Stimulated activated CD4-positive, alpha-beta T cell treated with anti-CD3 and anti-CD28 coated beads, Interleukin-12 subunit alpha, Interleukin-12 subunit beta, amount 100 ng/mL, for 24 hours (primary cell): Measurements from ENCODE around the gene CCN6.
"Not testable (repeated sequence)": the region's sequence is repeated elsewhere in the genome, so short reads cannot be mapped to it uniquely, and the experiment has no call there.

Experiments used
- DNase-seq, 2 experiments: peaks; one replicate each; pipeline ENCODE4 v3.0.0-alpha.2; 2020; ENCODE audit warnings: low read depth in 2 of 2

Gene CCN6

DNA sequence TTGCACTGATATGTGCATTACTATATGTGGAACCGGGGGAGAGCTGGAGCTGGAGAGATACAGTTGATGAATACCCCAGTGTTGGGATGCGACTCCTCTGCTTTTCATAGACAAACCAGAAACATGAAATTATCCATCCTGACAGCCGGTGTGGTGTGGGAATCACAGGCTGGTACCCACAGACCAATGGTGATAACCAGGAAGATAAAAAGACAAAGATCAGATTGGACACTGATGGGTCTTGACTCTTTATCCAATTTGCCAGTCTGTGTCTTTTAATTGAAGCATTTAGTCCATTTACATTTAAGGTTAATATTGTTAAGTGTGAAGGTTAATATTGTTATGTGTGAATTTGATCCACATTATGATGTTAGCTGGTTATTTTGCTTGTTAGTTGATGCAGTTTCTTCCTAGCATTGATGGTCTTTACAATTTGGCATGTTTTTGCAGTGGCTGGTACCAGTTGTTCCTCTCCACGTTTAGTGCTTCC is 2.6 kb upstream of the CCN6 start:
- not testable (repeated sequence) for DNase-seq

DNA sequence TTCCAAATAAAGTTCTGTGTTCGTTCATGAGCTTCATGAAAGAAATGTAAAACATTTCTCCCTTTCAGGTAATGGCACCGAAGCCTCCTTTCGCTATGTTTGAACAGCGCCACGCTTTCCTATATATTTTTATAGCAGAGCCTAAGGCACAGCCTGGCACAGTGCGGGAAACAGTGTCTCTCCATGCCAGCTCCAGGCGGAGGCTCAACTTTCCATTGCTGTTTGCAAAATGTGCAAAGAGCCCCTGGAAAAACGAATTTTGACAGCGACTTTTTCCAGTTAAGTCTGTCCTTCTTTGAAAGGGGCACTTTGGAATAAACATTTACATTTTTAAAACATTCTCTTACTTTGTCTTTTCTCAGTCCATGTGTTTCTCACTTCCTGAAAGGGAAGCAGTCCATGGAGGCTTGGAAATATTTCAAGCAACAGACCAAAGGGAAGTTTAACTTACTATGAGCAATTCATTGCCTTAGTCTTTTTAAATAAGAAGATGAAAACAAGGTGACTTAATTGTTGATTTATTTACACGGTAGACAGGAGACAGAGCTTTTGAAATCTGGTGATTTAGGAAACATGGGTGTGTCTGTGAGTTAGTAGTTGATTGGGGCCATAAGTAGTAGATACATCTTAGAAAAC is 769 bp downstream of the CCN6 start:
- DNase-seq = no peak

DNA sequence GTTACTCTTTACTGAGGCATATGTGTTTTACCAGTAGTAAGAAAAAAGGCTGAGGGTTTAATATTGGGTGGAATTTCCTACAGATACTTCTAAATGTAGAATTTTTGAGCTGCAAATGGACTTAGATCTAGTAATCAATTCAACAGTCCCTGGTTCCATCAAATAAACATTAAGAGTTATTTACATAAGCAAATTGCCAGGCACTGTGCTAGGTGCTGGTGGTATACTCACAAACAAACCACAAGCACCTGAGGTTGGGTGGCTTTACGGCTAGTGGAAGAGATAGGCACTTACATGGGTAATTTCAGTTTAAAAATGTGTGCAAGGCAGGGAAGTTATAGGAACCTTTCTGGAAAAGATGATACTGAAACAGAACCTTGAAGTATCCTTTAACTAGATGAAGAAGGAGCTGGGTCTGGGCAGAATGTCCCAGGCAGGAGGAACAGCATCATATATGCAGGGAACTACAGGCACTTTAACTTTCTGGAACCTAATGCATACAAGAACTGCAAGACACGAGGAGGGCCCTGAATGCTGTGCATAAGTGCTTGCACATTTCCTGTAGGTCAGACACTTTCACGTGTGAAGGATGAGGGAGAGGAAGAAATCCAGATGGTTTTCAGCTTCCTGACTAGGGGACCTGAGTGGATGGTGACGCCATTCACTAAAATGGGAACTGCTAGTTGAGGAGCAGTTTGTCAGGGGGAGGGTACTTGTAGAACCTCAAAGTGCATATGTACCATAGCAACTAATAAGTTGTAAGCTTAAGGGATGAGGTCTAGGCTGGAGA is 4.5 kb downstream of the CCN6 start:
- no peak for DNase-seq

DNA sequence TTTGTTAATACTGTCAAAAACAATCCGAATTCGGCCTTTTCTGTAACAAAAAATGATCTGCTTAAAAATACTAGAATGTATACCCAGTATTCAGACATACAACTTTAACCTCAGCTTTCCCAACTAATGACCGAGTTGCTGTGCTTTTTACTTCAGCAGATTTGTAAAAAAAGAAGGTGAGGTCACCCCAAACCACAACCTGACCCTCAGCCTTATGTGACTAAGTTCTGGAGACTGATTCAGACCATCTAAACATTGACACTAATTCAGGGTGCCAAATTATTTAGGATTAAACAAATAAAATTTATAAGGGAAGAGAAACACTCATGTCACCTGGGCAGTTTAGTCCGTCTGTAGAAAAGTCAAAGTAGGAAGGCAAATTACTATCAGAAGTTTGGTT is 7.7 kb downstream of the CCN6 start:
- DNase-seq = no peak

GRCh38 chr6:112062966-112063365 is 9.1 kb downstream of the CCN6 start:
- DNase-seq = no peak

- DNase-seq = no peak
Measured at GRCh38 chr6:112065426-112065986, 11.6 kb downstream of the CCN6 start.

- no peak for DNase-seq
Measured at GRCh38 chr6:112066606-112067005, 12.7 kb downstream of the CCN6 start.

- DNase-seq = no peak
Measured at GRCh38 chr6:112081569-112081968, 27.7 kb downstream of the CCN6 start.

DNA sequence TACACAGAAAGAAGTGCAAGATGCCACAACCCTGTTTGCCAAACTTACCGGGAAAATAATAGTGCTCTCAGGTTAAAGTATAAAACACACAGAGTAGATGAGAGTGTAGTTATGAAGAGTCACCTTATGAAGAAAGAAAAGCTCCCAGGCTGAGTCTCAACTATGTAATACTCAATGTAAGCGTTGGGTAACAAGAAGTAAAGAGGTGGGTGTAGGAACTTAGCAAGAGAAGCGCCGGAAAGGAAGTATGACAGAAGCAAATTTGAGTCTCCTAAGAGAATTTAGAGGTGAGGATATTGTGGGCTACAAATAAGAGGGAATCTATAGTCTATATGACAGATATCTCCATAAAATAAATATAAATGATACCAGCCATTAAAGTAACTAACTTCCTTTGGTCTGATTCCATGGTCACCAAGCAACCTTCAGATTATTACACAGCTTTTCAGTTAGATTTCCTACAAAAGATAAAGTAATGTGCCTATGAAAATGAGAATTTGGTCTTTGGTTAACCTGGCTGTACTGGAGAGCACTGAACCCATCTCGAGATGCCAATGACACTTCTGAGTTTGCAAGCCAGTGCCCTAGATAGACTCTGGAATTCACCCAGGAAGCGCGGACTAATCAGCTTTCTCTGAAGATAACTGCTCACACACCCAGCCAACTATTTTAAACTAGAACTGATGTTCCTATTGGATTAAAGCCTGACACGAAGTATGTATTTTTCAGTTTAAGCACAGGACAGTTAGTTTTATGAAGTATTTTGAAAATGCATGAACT is 31.6 kb downstream of the CCN6 start:
- DNase-seq = no peak

GRCh38 chr6:112086744-112087135 is 32.8 kb downstream of the CCN6 start:
- no peak for DNase-seq

DNA sequence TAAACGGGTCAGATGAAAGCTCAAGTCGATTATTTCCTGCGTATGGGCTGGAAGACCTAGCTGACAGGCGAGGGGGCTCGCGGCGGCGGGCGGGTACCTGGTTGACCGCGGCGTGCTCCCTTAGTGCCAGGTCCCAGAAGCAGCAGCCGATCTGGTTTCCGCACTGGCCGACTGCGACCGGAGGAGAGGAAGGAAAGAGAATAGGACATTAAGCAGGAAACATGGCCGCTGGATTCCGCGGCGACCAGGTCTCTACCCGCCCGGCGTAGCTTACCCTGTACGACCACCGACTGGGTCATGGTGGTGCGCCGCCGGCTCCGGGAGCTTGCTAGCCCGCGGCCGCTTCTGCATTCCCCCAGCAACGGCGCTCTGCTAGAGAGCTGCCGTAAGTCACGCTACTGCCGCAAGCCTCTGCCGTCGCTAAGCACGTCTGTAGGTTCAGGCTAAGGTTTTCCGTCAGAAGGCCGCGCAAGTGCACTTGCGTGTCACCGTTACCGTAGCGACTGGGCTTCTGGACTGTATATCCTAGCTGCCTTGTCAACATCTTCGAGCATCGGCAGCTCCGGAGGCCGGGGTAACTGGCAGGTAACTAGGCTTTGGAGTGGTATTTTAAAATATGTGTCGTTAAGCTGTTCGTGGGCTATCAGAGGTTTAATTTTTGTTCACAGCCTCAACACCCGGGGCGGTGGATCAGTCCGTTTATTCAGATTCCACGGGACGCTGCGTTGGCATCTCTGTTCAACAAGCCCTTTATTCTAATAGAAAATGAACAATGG is 33.4 kb downstream of the CCN6 start, which contains the start of the genes FAM229B and TUBE1:
TSS of gene FAM229B (plus strand) at position 456 of the 776 bp plus-strand sequence. CDS start 11,693 bp downstream, outside the sequence.
TSS of gene TUBE1 (minus strand) at position 347 of the 776 bp plus-strand sequence. CDS start at position 299, 48 bp downstream.
- peak; percentile 77 to 83 for DNase-seq

GRCh38 chr6:112087916-112088315 is 34.0 kb downstream of the CCN6 start:
- DNase-seq = no peak

- DNase-seq = no peak
Measured at GRCh38 chr6:112096901-112097300, 43.0 kb downstream of the CCN6 start.

DNA sequence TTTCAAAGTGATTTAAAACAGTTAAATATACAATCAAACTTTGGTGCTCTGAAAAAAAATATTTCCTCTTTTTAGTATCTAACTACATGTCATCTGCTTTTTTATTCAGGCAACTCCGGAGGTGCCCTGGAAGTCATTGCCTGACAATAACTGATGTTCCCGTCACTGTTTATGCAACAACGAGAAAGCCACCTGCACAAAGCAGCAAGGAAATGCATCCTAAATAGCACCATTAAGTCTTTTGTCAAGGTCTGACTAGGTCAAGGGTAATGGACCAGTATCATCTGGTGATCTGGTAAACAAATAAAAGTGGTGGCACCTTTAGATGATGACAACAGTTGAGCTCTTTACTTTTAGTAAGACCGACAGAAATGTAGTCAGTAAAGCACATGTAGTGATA is 46.7 kb downstream of the CCN6 start:
- no peak for DNase-seq

DNA sequence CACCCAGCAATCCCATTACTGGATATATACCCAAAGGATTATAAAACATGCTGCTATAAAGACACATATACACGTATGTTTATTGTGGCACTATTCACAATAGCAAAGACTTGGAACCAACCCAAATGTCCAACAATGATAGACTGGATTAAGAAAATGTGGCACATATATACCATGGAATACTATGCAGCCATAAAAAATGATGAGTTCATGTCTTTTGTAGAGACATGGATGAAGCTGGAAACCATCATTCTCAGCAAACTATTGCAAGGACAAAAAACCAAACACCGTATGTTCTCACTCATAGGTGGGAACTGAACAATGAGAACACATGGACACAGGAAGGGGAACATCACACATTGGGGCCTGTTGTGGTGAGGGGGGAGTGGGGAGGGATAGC is 52.1 kb downstream of the CCN6 start:
- not testable (repeated sequence) for DNase-seq

DNA sequence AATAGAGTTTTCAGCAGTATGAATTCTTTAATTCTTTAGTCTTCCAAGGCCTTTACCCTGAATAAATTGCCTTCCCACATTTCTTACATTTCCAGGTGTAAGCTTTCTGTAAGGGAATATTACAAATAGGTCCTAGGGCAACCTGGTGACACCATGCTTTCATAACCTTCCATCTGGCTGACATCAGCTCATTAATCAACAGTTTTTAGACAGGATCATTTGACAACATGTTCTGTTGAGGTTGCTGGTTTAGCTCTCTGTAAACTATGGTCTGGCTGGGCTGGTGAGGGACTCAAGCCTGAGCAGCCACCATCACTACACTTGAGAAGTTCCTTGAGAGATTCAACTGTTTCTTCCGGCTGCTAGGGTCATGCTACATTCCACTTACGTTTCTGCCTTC is 52.7 kb downstream of the CCN6 start:
- DNase-seq = no peak

DNA sequence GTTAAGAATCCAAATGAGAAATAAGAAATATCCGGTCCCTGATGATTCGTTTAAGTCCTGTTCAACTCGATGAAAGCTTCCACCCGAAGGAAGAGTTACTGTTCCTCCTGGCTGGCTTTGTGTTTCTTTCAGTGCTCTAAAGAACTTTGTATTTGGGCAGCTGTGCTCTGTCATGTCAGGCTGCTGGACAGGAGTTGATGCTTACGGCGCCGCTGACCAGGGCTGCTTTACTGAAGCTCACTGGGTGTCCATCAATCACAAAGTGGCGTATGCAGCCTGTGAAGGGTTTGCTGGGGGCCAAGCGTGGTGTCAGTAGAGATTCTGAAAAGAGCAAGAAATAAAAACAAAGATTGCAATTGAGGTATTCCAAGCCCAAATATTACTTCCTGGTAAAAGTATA is 55.4 kb downstream of the CCN6 start:
- DNase-seq = no peak

DNA sequence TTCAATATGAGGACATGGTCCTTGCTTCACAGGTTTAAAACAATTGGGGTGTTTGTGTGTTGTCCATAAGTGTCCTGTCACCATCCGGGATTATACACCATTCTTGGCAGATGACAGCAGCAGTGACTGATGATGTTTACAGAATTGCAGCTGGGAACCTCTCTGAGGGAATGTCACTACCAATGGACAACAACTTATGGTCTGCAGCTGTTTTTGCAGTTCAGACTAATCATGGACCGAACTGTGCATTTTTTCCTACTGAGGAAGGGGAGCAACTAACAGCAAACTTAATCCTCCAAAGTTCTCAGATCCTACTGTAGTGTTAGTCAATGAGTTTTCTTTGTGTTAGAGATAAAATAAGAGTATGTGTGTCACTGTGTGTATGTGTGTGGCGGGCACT is 59.5 kb downstream of the CCN6 start:
- DNase-seq = no peak

GRCh38 chr6:112113918-112114317 is 60.0 kb downstream of the CCN6 start:
- DNase-seq = no peak

DNA sequence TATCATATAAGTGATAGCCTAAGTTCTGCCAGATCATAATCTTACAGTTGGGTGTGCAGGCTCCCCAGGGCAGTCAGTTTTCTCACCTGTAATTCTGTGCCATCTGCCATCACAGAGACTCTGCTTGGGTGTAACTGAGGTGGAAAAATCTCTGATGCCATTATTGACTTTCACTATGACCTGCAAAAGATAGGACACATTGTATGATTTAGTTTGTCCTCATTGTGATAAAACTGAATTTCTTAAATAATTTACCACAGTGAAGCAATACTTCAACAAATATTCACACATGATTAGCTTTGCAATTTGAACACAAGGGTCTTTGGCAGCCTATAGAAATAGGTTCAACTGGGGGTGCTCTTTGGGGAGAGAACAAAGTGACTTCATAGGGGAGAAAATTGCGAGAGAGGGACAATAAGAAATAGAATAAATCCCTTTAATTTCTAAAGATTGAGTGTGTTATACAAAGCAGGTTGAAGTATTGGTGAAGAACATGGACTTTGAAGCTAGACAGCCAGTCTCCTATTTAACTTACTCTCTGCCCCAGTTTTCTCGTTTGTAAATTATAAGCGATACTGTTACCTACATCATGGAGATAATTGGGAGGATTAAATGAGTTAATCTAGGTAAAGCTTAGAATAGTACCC is 60.8 kb downstream of the CCN6 start:
- no peak for DNase-seq

- DNase-seq = no peak
Measured at GRCh38 chr6:112116221-112116620, 62.3 kb downstream of the CCN6 start.
